Uterus (tissue), 4 donors: ENCODE data around the gene EIF2S1. TPM values are rescaled to one million over a fixed set of nuclear protein-coding genes. Genes with fewer than 3 reads are reported as not detected.

ENCODE experiments used
- DNase-seq, 2 donors: peaks; one replicate each; pipeline ENCODE4 v3.0.0-alpha.2; 2019 to 2020
- H3K27ac ChIP-seq, 2 donors: fragments of 200-600 bp; sonication (generic); 1 replicate in 1 of 2; 2 replicates in 1 of 2; pipeline ENCODE4 v1.5.1; 2016 to 2018
- H3K27me3 ChIP-seq, 2 donors: fragments of 200-600 bp; sonication (generic); one replicate each; pipeline ENCODE4 v1.5.1; 2018 to 2019; ENCODE audit warnings: control low read depth in 1 of 2
- H3K36me3 ChIP-seq, 2 donors: fragments of 200-600 bp; sonication (generic); one replicate each; pipeline ENCODE4 v1.5.1; 2019; ENCODE audit warnings: control low read depth in 1 of 2
- H3K4me1 ChIP-seq, 2 donors: fragments of 200-600 bp; sonication (generic); one replicate each; pipeline ENCODE4 v1.5.1; 2018 to 2019; ENCODE audit warnings: control low read depth in 1 of 2
- H3K4me3 ChIP-seq, 2 donors: fragments of 200-600 bp; sonication (generic); 1 replicate in 1 of 2; 2 replicates in 1 of 2; pipeline ENCODE4 v1.5.1; 2018 to 2019; ENCODE audit warnings: mild to moderate bottlenecking in 1 of 2
- H3K9me3 ChIP-seq, 2 donors: fragments of 200-600 bp; sonication (generic); one replicate each; pipeline ENCODE4 v1.5.1; 2019; ENCODE audit warnings: control low read depth in 1 of 2
- POLR2A ChIP-seq, 2 donors: fragments of 450-650 bp; IDR thresholded peaks; one replicate each; pipeline ENCODE4 v1.6.1; 2016; ENCODE audit warnings: antibody characterized with exemption in 2 of 2, mild to moderate bottlenecking in 1 of 2, moderate library complexity in 1 of 2
- intact Hi-C: fragments of 100-400 bp; cut with DNase I; formaldehyde crosslinking; loops from one replicate; pipeline ENCODE4 v1.15.1; 2023; ENCODE audit warnings: low total_unique reads
- total RNA-seq, 4 donors: library from RNA; depleted of rRNA in 3 of 4; stranded (reverse); fragments of >200 nt in 3 of 4; gene quantifications; one replicate each; pipeline versions ENCODE4 v1.1.0 to v1.2.4, GENCODE V29; 2014 to 2023
- TF ChIP-seq, protein P1 (sequence below), 4 experiments: fragments of 200-600 bp in 2 of 4; fragments of 450-650 bp in 2 of 4; sonication (generic) in 2 of 4; IDR thresholded peaks; one replicate each; pipeline ENCODE4 v1.5.1; 2016 to 2019; ENCODE audit warnings: antibody characterized with exemption in 4 of 4, mild to moderate bottlenecking in 2 of 4, moderate library complexity in 1 of 4
- donor health status: DM: yes; HTN: yes; CAD: no.

EIF2S1 gene
- total RNA-seq, 4 donors from 2014 or later: 60.9 to 111 (median 85.7) TPM

DNA sequence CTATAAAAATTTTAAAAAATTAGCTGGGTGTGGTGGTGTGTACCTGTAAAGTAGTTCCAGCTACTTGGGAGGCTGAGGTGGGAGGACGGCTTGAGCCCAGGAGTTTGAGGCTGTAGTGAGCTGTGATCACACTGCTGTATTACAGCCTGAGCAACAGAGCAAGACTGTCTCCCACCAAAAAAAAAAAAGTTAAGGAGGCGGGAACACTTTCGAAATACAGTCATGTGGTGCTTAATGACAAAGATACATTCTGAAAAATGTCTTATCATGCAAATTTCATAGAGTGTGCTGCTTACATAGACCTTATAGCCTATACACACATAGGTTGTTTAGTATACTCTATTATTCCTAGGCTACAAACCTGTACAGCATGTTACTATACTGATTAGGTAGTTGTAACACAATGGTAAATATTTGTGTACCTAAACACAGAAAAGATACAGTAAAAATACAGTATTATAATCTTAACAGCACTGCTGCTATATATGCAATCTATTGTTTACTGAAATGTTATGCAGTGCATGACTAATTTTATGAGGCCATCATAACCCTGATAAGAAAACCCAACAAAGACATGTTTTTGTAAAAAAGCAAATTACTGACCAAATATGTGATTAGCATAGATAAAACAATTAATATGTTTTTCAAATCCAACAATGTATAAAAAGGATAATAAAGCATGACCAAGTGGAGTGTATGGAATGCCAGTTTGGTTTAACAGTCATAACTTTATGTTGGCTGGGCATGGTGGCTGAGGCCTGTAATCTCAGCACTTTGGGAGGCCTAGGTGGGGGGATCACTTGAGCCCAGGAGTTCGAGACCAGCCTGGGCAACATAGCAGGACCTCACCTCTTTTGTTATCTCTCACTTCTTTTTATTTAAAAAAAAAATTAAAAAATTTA lies 11.4 kb downstream of the EIF2S1 start:
- no peak overlapping the region for H3K27ac ChIP-seq
- peaks cover 0 to 6% of the 10 kb centered on the region in 2 donors for H3K4me1 ChIP-seq
- no peaks in the 10 kb centered on the region for H3K27me3 ChIP-seq
- DNase-seq: no peak
- intact Hi-C loops: no loop called here
- no peak overlapping the region for H3K4me3 ChIP-seq
- TF ChIP-seq POLR2A (IDR thresholded peaks at IDR 0.05): no peak
- TF ChIP-seq, protein P1, sequence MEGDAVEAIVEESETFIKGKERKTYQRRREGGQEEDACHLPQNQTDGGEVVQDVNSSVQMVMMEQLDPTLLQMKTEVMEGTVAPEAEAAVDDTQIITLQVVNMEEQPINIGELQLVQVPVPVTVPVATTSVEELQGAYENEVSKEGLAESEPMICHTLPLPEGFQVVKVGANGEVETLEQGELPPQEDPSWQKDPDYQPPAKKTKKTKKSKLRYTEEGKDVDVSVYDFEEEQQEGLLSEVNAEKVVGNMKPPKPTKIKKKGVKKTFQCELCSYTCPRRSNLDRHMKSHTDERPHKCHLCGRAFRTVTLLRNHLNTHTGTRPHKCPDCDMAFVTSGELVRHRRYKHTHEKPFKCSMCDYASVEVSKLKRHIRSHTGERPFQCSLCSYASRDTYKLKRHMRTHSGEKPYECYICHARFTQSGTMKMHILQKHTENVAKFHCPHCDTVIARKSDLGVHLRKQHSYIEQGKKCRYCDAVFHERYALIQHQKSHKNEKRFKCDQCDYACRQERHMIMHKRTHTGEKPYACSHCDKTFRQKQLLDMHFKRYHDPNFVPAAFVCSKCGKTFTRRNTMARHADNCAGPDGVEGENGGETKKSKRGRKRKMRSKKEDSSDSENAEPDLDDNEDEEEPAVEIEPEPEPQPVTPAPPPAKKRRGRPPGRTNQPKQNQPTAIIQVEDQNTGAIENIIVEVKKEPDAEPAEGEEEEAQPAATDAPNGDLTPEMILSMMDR (IDR thresholded peaks at IDR 0.05): no peak
- H3K9me3 ChIP-seq: no peaks in the 10 kb centered on the region
- no peaks in the 10 kb centered on the region for H3K36me3 ChIP-seq

- H3K36me3 ChIP-seq: no peaks in the 10 kb centered on the region
- TF ChIP-seq, protein P1 (IDR thresholded peaks at IDR 0.05): no peak
- no peak for TF ChIP-seq POLR2A (IDR thresholded peaks at IDR 0.05)
These were observed 12.7 kb downstream of the EIF2S1 start for GRCh38 chr14:67372833-67373232.

DNA sequence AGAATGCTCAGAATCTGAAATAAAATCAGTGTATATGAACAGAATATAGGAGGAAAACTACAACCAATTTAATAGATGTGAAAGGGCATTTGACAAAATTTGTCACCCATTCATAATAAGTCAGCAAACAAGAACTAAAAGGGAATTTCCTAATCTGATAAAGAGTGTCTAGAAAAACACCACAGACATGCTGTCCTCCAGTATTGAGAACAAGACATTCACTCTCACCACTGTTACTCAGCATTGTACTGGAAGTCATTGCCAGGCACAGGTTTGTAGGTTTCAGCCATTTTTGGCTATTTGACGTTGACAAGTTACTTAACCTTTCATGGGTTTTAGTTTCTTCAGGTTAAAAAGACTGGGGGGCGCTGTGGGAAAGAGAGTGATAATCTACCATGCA lies 13.2 kb downstream of the EIF2S1 start:
- Histone ChIP-seq H3K4me3 (no peak overlapping the region), H3K27ac (no peak overlapping the region), H3K9me3 (no peaks in the 10 kb centered on the region), H3K27me3 (no peaks in the 10 kb centered on the region), H3K36me3 (no peaks in the 10 kb centered on the region), H3K4me1 (peaks cover 0 to 2% of the 10 kb centered on the region in 2 donors)
- TF ChIP-seq, protein P1 (IDR thresholded peaks at IDR 0.05): no peak
- no peak for DNase-seq
- intact Hi-C loops: no loop called here

More at GRCh38 chr14:67372833-67373232, 12.7 kb downstream of the EIF2S1 start:
- H3K4me3 ChIP-seq: no peak overlapping the region
- H3K4me1 ChIP-seq: peaks cover 0 to 2% of the 10 kb centered on the region in 2 donors
- H3K27me3 ChIP-seq: no peaks in the 10 kb centered on the region
- intact Hi-C loops: no loop called here
- H3K27ac ChIP-seq: no peak overlapping the region
- H3K9me3 ChIP-seq: no peaks in the 10 kb centered on the region
- DNase-seq: no peak

DNA sequence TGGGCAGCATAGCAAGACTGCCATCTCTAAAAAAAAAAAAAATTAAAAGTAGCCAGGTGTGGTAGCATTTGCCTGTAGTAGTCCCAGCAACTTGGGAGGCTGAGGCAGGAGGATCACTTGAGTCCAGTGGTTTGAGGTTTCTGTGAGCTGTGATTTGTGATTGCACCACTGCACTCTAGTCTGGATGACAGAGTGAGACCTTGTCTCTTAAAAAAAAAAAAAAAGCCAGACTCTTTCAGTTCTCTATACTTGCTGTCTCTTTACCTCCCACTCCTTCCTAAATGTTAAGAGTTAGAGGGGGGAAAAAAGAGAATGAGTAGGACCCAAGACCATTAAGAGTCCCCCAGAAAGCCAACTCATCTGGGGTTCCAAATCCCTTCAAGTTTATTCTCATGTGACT lies 17.8 kb downstream of the EIF2S1 start:
- no peak overlapping the region for H3K27ac ChIP-seq
- intact Hi-C loops: no loop called here
- H3K4me3 ChIP-seq: no peak overlapping the region

GRCh38 chr14:67385120-67385519 lies 25.0 kb downstream of the EIF2S1 start:
- Histone ChIP-seq H3K27me3 (no peaks in the 10 kb centered on the region), H3K36me3 (no peaks in the 10 kb centered on the region), H3K4me1 (no peaks in the 10 kb centered on the region), H3K27ac (no peak overlapping the region), H3K4me3 (no peak overlapping the region), H3K9me3 (no peaks in the 10 kb centered on the region)
- intact Hi-C loops: no loop called here
- DNase-seq: no peak
- TF ChIP-seq, protein P1 (IDR thresholded peaks at IDR 0.05): no peak
- TF ChIP-seq POLR2A (IDR thresholded peaks at IDR 0.05): no peak

More for the DNA sequence above, 17.8 kb downstream of the EIF2S1 start:
- Histone ChIP-seq H3K36me3 (no peaks in the 10 kb centered on the region), H3K9me3 (no peaks in the 10 kb centered on the region), H3K4me1 (no peaks in the 10 kb centered on the region), H3K27me3 (no peaks in the 10 kb centered on the region)
- TF ChIP-seq POLR2A (IDR thresholded peaks at IDR 0.05): no peak
- TF ChIP-seq, protein P1 (IDR thresholded peaks at IDR 0.05): no peak
- no peak for DNase-seq
